Right ventricle myocardium superior (tissue), 1 donor: ENCODE measurements around the gene LUZP2. TPM values are rescaled to one million over a fixed set of nuclear protein-coding genes. Genes with fewer than 3 reads are reported as not detected.

Source experiments
- ATAC-seq: fragments of 200-7000 bp; cut with Tn5 transposase; one replicate; pipeline ENCODE4 v1.9.1; 2020; ENCODE audit warnings: mild to moderate bottlenecking; ENCODE audit not compliant: poor library complexity
- DNase-seq: peaks from one replicate; pipeline ENCODE4 v3.0.0-alpha.2; 2020
- intact Hi-C: fragments of 100-400 bp; cut with DNase I; formaldehyde crosslinking; loops from one replicate; pipeline ENCODE4 v1.11.2; 2022
- total RNA-seq: library from RNA; stranded (reverse); fragmentation: NEBNext Ultra II Directional; extraction: Animal tissue kit (Norgen Biotek cat#: 25700); gene quantifications from one replicate; pipeline ENCODE4 v1.2.1, GENCODE V29; 2021
- donor health status: DM: no; HTN: yes; CAD: no; lungs with severe emphysema.

LUZP2 gene
- total RNA-seq, 1 donor from 2014 or later, result not detected

GRCh38 chr11:24759742-24760141 lies 262.9 kb downstream of the LUZP2 start:
- DNase-seq (no peak), ATAC-seq (no peak)
- intact Hi-C loops, result no loop called here

GRCh38 chr11:24760681-24761080 lies 263.8 kb downstream of the LUZP2 start:
- no peak for ATAC-seq
- intact Hi-C loops, result no loop called here
- DNase-seq, result no peak

- DNase-seq (no peak), ATAC-seq (no peak)
- intact Hi-C loops, result no loop called here
Measured at GRCh38 chr11:24762076-24762475, 265.2 kb downstream of the LUZP2 start.

- DNase-seq (no peak), ATAC-seq (no peak)
- intact Hi-C loops, result no loop called here
Measured at GRCh38 chr11:24767411-24767810, 270.6 kb downstream of the LUZP2 start.

- no peak for ATAC-seq
- no peak for DNase-seq
- intact Hi-C loops, result no loop called here
Measured at GRCh38 chr11:24773322-24773721, 276.5 kb downstream of the LUZP2 start.

- DNase-seq (no peak), ATAC-seq (no peak)
- intact Hi-C loops, result no loop called here
Measured at GRCh38 chr11:24779791-24780190, 282.9 kb downstream of the LUZP2 start.

GRCh38 chr11:24781288-24781687 lies 284.4 kb downstream of the LUZP2 start:
- intact Hi-C loops, result no loop called here
- no peak for DNase-seq
- ATAC-seq, result no peak

- ATAC-seq (no peak), DNase-seq (no peak)
- intact Hi-C loops, result no loop called here
Measured at GRCh38 chr11:24793479-24793878, 296.6 kb downstream of the LUZP2 start.

- ATAC-seq, result no peak
- intact Hi-C loops, result no loop called here
- DNase-seq, result no peak
Measured at GRCh38 chr11:24794064-24794463, 297.2 kb downstream of the LUZP2 start.

- intact Hi-C loops, result no loop called here
- DNase-seq, result no peak
Measured at GRCh38 chr11:24805671-24806070, 308.8 kb downstream of the LUZP2 start.

GRCh38 chr11:24808173-24808572 lies 311.3 kb downstream of the LUZP2 start:
- intact Hi-C loops, result no loop called here
- ATAC-seq (no peak), DNase-seq (no peak)

More at GRCh38 chr11:24805671-24806070, 308.8 kb downstream of the LUZP2 start:
- no peak for ATAC-seq

- ATAC-seq (no peak), DNase-seq (no peak)
- intact Hi-C loops, result no loop called here
Measured at GRCh38 chr11:24819006-24819405, 322.2 kb downstream of the LUZP2 start.

- ATAC-seq, result no peak
Measured at GRCh38 chr11:24819863-24820434, 323.1 kb downstream of the LUZP2 start.

GRCh38 chr11:24820541-24820940 lies 323.7 kb downstream of the LUZP2 start:
- ATAC-seq (no peak), DNase-seq (no peak)
- intact Hi-C loops, result no loop called here

More at GRCh38 chr11:24819863-24820434, 323.1 kb downstream of the LUZP2 start:
- intact Hi-C loops, result no loop called here
- no peak for DNase-seq

GRCh38 chr11:24828938-24829605 lies 332.2 kb downstream of the LUZP2 start:
- DNase-seq (no peak), ATAC-seq (no peak)
- intact Hi-C loops, result no loop called here

- DNase-seq (no peak), ATAC-seq (no peak)
- intact Hi-C loops, result no loop called here
Measured at GRCh38 chr11:24833573-24833972, 336.7 kb downstream of the LUZP2 start.

- ATAC-seq (no peak), DNase-seq (no peak)
- intact Hi-C loops, result no loop called here
Measured at GRCh38 chr11:24837112-24837511, 340.3 kb downstream of the LUZP2 start.

GRCh38 chr11:24842308-24842707 lies 345.5 kb downstream of the LUZP2 start:
- ATAC-seq, result no peak
- no peak for DNase-seq
- intact Hi-C loops, result no loop called here

GRCh38 chr11:24844406-24844805 lies 347.6 kb downstream of the LUZP2 start:
- no peak for DNase-seq
- ATAC-seq, result no peak
- intact Hi-C loops, result no loop called here

GRCh38 chr11:24848857-24849256 lies 352.0 kb downstream of the LUZP2 start:
- DNase-seq (no peak), ATAC-seq (no peak)
- intact Hi-C loops, result no loop called here

GRCh38 chr11:24855951-24856350 lies 359.1 kb downstream of the LUZP2 start:
- no peak for ATAC-seq
- intact Hi-C loops, result no loop called here
- no peak for DNase-seq
